T-helper 1 cell treated with Interleukin-12 subunit alpha and Interleukin-12 subunit beta and Interleukin-4 antibody, amounts not matched to agents 30 ng/mL and 1 ng/mL, for 36 hours (primary cell): ENCODE data around the gene DRD5. TPM values are rescaled to one million over a fixed set of nuclear protein-coding genes. Genes with fewer than 3 reads are reported as not detected.

ENCODE experiments used
- intact Hi-C: fragments of 100-400 bp; cut with micrococcal nuclease; formaldehyde crosslinking; loops from one replicate; pipeline ENCODE4 v1.15.1; 2024
- total RNA-seq: library from RNA; stranded (reverse); gene quantifications from 2 replicates; pipeline ENCODE4 v1.2.3, GENCODE V29; 2022

Gene DRD5
- total RNA-seq, 1 donor from 2014 or later, result not detected

DNA sequence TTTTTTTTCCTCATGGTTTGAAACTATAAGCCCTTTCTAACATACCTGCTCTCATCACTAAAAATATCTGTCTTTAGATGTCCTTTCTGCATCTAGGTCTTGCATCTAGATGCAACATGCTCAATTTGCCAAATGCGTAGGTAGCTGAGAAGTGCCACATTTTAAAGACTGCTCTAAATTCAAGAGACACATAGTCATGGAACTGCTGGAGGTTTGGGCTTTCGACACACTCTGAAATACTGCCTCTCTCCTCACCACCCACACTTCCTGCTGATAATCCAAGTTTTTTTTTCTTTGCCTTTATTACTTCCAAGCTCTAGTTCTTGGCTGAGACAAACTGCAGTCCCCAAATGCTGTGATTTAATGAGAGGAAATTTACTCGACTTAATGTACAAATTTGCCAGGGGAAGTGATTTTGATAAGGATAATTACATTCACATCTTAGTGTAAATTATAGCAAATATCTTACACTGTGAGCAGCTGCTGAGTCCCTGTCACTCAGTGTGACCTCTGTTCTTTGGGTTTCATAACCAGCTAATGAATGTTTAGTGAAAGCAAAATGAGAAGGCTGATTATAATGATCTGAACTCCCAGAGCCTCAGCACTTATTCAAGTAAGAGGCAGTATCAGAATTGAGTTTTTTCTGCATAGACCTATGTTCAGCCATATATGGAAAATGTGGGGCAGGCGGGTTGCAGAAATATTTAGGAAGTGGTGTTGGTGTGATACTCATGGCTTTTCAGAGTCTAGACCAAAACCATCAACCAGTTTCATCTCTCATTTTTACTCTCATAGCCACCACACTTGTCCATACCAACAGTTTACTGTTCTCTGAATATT, 31.3 kb downstream of the DRD5 start:
- intact Hi-C loops, result no loop called here

DNA sequence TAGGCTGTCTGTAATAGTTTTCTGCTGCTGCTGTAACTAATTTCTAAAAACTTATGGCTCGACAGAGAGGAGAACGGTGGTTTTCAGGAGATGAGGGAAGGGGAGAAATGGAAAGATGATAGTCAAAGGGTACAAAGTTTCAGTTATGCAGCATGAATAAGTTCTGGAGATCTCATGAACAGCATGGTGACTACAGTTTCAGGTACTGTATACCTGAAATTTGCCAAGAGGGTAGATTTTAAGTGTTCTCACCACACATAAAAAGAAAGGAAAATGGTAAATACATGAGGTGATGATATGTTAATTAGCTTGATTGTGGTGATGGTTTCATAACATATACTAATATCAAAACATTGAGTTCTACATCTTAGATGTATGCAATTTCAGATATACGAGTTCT, 34.9 kb downstream of the DRD5 start:
- intact Hi-C loops, result no loop called here

DNA sequence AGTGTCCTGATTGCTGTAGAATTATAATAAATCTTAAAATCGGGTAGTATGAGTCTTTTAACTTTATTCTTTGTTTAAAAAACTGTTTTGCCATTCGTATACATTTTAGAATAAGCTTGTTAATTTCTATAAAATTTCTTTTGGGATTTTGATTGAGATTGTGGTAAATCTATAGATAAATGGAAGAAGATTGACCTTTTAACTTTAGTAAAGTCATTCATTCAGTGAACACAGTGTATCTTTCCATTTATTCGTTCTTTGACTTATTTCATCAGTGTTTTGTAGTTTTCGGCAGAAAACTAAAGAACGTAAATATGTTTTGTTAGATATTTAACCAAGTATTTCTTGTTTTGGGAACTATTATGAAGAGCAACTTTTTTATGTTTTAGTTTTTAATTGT, 38.9 kb downstream of the DRD5 start:
- intact Hi-C loops, result no loop called here

DNA sequence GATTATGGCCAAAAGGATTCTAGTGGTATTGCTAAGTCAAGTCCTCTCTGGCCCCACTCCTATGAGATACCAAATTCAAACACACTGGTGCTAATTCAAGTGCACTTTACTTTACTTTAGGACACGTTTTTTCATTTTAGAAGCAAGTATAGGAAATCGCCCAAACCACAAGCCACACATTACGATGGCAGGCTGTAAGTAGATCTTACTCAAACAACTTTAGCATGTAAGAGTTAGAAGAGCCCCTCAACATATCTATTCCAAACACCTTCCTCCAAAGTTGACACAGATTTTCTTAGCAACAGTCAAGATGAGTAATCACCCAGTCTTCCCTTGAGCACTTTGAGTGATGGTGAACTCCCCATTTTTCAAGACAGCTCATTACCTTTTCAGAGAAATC, 43.6 kb downstream of the DRD5 start:
- intact Hi-C loops, result loop anchor here (1.0 to 5.0 kb wide), 3 partner anchors 63 to 194 kb away; no protein-coding TSS in a partner anchor

DNA sequence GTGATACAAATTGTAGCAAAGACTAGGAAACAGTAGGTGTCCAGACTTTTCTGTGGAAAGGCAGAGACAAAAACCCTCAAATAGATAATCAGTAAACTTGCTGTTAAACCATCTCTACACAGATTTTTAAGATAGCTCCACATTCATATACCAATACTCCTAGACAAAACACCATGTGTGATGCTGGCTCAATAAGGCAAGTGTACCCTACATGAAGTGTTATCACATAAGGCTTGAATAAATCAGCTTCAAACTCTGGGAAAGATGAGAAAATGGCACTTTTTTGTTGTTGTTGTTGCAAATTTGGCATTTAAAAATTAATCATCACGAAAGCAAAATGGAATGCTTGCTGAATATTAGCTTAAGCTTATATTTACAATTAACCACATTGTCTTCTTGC, 45.1 kb downstream of the DRD5 start:
- intact Hi-C loops, result loop anchor here (5.0 kb wide), 1 partner anchor 64 kb away; no protein-coding TSS in a partner anchor

DNA sequence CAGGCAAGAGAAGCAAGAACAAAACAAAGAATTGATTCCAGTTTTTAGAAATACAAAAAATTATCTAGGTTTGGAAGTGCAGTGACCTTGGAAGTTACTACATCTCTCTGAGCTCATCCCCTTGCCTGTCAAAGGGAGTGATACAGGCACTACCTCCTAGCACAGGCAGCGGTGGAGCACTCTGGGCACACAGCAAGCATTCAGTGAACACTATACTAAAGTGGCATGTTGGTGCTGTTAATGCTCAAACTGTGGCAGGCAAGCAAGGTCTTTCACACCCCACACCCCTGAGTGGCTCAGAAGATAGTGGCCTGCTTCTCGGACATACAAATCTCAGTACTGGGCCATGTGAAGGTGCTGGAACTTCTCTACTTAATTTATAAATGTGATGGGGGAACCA, 51.2 kb downstream of the DRD5 start:
- intact Hi-C loops, result no loop called here

DNA sequence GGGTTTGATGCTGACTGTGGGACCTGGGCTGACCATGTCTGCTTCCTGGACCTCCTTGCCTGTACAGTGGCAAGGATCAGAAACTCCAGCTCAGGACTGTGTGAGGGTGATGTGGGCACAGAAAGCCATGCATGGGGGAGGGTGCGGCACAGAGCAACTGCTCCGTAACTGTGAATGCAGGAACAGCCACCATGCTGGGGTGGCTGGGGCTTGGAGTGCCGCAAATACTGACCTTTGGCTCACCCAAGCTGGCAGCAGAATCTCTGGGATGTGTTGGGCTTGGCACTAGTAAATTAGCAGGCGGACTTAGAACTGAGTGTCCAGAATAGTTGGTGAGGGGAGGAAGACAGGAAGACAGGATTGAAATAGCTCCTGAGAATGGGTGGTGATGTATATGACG, 52.0 kb downstream of the DRD5 start:
- intact Hi-C loops, result no loop called here

Other genes with a start within 250 kb of the DRD5 start
- 3.2 and 3.6 TPM in 2 replicates for gene SLC2A9, start 239.9 kb downstream of the DRD5 start, total RNA-seq